DND-41 (cell line): Measurements from ENCODE around the gene NUP160.

Experiments used
- ATAC-seq: fragments of 200-7000 bp; cut with Tn5 transposase; 3 replicates; pipeline ENCODE4 v1.9.1; 2021; ENCODE audit warnings: low read depth; ENCODE audit not compliant: insufficient read depth
- DNase-seq: peaks from one replicate; pipeline ENCODE4 v3.0.0-alpha.2; 2020
- H2AFZ ChIP-seq: 2 replicates; pipeline ENCODE4 v1.6.0; 2012; ENCODE audit warnings: low read depth, low read length
- H3K27ac ChIP-seq: 2 replicates; pipeline ENCODE4 v1.5.1; 2012; ENCODE audit warnings: low read length, inconsistent platforms
- H3K27me3 ChIP-seq: fragments of 200-600 bp; sonication (generic); 2 replicates; pipeline ENCODE4 v1.6.0; 2012; ENCODE audit warnings: low read length, mild to moderate bottlenecking, inconsistent platforms; ENCODE audit not compliant: insufficient read depth, poor library complexity
- H3K36me3 ChIP-seq: 2 replicates; pipeline ENCODE4 v1.5.1; 2012; ENCODE audit warnings: low read length, inconsistent platforms; ENCODE audit not compliant: insufficient read depth
- H3K4me1 ChIP-seq: 2 replicates; pipeline ENCODE4 v1.5.1; 2012; ENCODE audit warnings: mild to moderate bottlenecking, low read length; ENCODE audit not compliant: insufficient read depth
- H3K4me2 ChIP-seq: 2 replicates; pipeline ENCODE4 v1.6.0; 2012; ENCODE audit warnings: mild to moderate bottlenecking, moderate library complexity, low read length, inconsistent platforms; ENCODE audit not compliant: insufficient read depth
- H3K4me3 ChIP-seq, 2 experiments: fragments of 200-600 bp in 1 of 2; shearing (Covaris generic) in 1 of 2; 2 replicates each; pipeline ENCODE4 v1.5.1; 2012 to 2016; ENCODE audit warnings: inconsistent platforms in 2 of 2, low read length in 2 of 2, mild to moderate bottlenecking in 2 of 2, low read depth in 1 of 2, moderate library complexity in 1 of 2
- H3K79me2 ChIP-seq: 2 replicates; pipeline ENCODE4 v1.6.0; 2012; ENCODE audit warnings: low read length, inconsistent platforms; ENCODE audit not compliant: insufficient read depth
- H3K9ac ChIP-seq: 2 replicates; pipeline ENCODE4 v1.6.0; 2012; ENCODE audit warnings: low read depth, mild to moderate bottlenecking, inconsistent platforms, low read length, moderate library complexity
- H3K9me3 ChIP-seq: 2 replicates; pipeline ENCODE4 v1.5.1; 2012; ENCODE audit warnings: low read length, moderate library complexity, mild to moderate bottlenecking, inconsistent platforms; ENCODE audit not compliant: insufficient read depth, severe bottlenecking
- H4K20me1 ChIP-seq: 2 replicates; pipeline ENCODE4 v1.6.0; 2012; ENCODE audit warnings: low read length; ENCODE audit not compliant: insufficient read depth
- CTCF ChIP-seq: IDR thresholded peaks from 2 replicates; pipeline ENCODE4 v1.5.1; 2012; ENCODE audit warnings: borderline replicate concordance, low read length, moderate library complexity, mild to moderate bottlenecking; ENCODE audit not compliant: poor library complexity, severe bottlenecking; ENCODE audit errors: extremely low read depth
- EZH2 ChIP-seq: IDR thresholded peaks from 3 replicates; pipeline ENCODE4 v1.6.1; 2012; ENCODE audit warnings: borderline replicate concordance, low read depth, mild to moderate bottlenecking, moderate library complexity, low read length, inconsistent platforms; ENCODE audit not compliant: severe bottlenecking

NUP160 gene

GRCh38 chr11:47731475-47731874 lies 116.7 kb downstream of the NUP160 start:
- no peaks in the 10 kb centered on the region for H3K27me3 ChIP-seq
- ATAC-seq (no peak), DNase-seq (no peak)
- H3K4me1 ChIP-seq, result no peaks in the 10 kb centered on the region
- H3K9me3 ChIP-seq, result no peaks in the 10 kb centered on the region
- no peaks in the 10 kb centered on the region for H4K20me1 ChIP-seq
- TF ChIP-seq EZH2, result no peak
- no peak for TF ChIP-seq CTCF
- peaks cover 7% of the 10 kb centered on the region; the same call in 1 of the 2 replicates for H3K79me2 ChIP-seq
- peaks cover 98% of the 10 kb centered on the region for H3K36me3 ChIP-seq
- no peak overlapping the region for H2AFZ ChIP-seq
- no peak overlapping the region for H3K4me2 ChIP-seq
- no peak overlapping the region for H3K4me3 ChIP-seq
- no peak overlapping the region for H3K27ac ChIP-seq
- H3K9ac ChIP-seq, result no peak overlapping the region
